Activated naive CD4-positive, alpha-beta T cell treated with anti-CD3 and anti-CD28 coated beads for 36 hours (primary cell): ENCODE results near the gene SYT9. TPM values are rescaled to one million over a fixed set of nuclear protein-coding genes. Genes with fewer than 3 reads are reported as not detected.

ENCODE experiments used
- CTCF ChIA-PET: fragments of 350-600 bp; sonication (Branson Sonifier 250); formaldehyde crosslinking; loops from one replicate; lab custom pipeline; 2021; ENCODE audit warnings: antibody characterized with exemption; lab: Charles Lee
- DNase-seq: peaks from one replicate; pipeline ENCODE4 v3.0.0-alpha.2; 2020
- H3K27ac Mint-ChIP-seq: one replicate; pipeline ENCODE4 v1.8.0; 2021; ENCODE audit warnings: mild to moderate bottlenecking, mixed read lengths
- H3K27me3 Mint-ChIP-seq: one replicate; pipeline ENCODE4 v1.8.0; 2021; ENCODE audit warnings: low read depth, mixed read lengths
- H3K36me3 Mint-ChIP-seq: one replicate; pipeline ENCODE4 v1.8.0; 2021; ENCODE audit warnings: low read depth, mixed read lengths
- H3K4me1 Mint-ChIP-seq: one replicate; pipeline ENCODE4 v1.8.0; 2021; ENCODE audit warnings: low read depth, mixed read lengths
- H3K4me3 Mint-ChIP-seq: one replicate; pipeline ENCODE4 v1.8.0; 2021; ENCODE audit warnings: mild to moderate bottlenecking, moderate library complexity, mixed read lengths
- H3K9me3 Mint-ChIP-seq: one replicate; pipeline ENCODE4 v1.8.0; 2021; ENCODE audit warnings: mixed read lengths
- intact Hi-C: fragments of 100-400 bp; cut with micrococcal nuclease; formaldehyde crosslinking; loops from one replicate; pipeline ENCODE4 v1.15.1; 2023
- total RNA-seq, 2 experiments: library from RNA; stranded (reverse); gene quantifications; one replicate each; pipeline ENCODE4 v1.2.3, GENCODE V29; 2021

SYT9 gene
- total RNA-seq, 2 experiments from 2014 or later, result not detected

GRCh38 chr11:7252683-7253213 is 1.0 kb downstream of the SYT9 start:
- H3K36me3 Mint-ChIP-seq, result no peaks in the 10 kb centered on the region
- intact Hi-C loops, result no loop called here
- no peaks in the 10 kb centered on the region for H3K4me1 Mint-ChIP-seq
- peaks cover 51% of the 10 kb centered on the region for H3K27me3 Mint-ChIP-seq
- CTCF ChIA-PET, result no interaction called here
- DNase-seq, result no peak
- no peaks in the 10 kb centered on the region for H3K9me3 Mint-ChIP-seq
- H3K27ac Mint-ChIP-seq, result no peak overlapping the region
- peak overlapping the region; percentile 38 for H3K4me3 Mint-ChIP-seq

GRCh38 chr11:7253800-7254199 is 2.1 kb downstream of the SYT9 start:
- intact Hi-C loops, result no loop called here
- DNase-seq, result no peak
- Mint-ChIP-seq H3K27ac (no peak overlapping the region), H3K36me3 (no peaks in the 10 kb centered on the region), H3K4me3 (no peak overlapping the region), H3K27me3 (peaks cover 47% of the 10 kb centered on the region), H3K4me1 (no peaks in the 10 kb centered on the region), H3K9me3 (no peaks in the 10 kb centered on the region)
- CTCF ChIA-PET, result no interaction called here

GRCh38 chr11:7254731-7255291 is 3.1 kb downstream of the SYT9 start:
- H3K4me1 Mint-ChIP-seq, result no peaks in the 10 kb centered on the region
- intact Hi-C loops, result no loop called here
- no peaks in the 10 kb centered on the region for H3K9me3 Mint-ChIP-seq
- no peaks in the 10 kb centered on the region for H3K36me3 Mint-ChIP-seq
- H3K27ac Mint-ChIP-seq, result no peak overlapping the region
- no peak for DNase-seq
- H3K4me3 Mint-ChIP-seq, result no peak overlapping the region
- CTCF ChIA-PET, result no interaction called here
- peaks cover 44% of the 10 kb centered on the region for H3K27me3 Mint-ChIP-seq

GRCh38 chr11:7256943-7257342 is 5.2 kb downstream of the SYT9 start:
- CTCF ChIA-PET, result no interaction called here
- Mint-ChIP-seq H3K27ac (no peak overlapping the region), H3K27me3 (peaks cover 33% of the 10 kb centered on the region), H3K4me1 (no peaks in the 10 kb centered on the region), H3K4me3 (no peak overlapping the region), H3K36me3 (no peaks in the 10 kb centered on the region), H3K9me3 (no peaks in the 10 kb centered on the region)
- intact Hi-C loops, result no loop called here
- no peak for DNase-seq

- H3K9me3 Mint-ChIP-seq, result no peaks in the 10 kb centered on the region
- H3K27me3 Mint-ChIP-seq, result peaks cover 30% of the 10 kb centered on the region
- intact Hi-C loops, result no loop called here
- no peaks in the 10 kb centered on the region for H3K4me1 Mint-ChIP-seq
- DNase-seq, result no peak
- no peak overlapping the region for H3K27ac Mint-ChIP-seq
- no peaks in the 10 kb centered on the region for H3K36me3 Mint-ChIP-seq
- H3K4me3 Mint-ChIP-seq, result no peak overlapping the region
- CTCF ChIA-PET, result no interaction called here
Measured at GRCh38 chr11:7257724-7258123, 6.0 kb downstream of the SYT9 start.

- intact Hi-C loops, result no loop called here
- H3K9me3 Mint-ChIP-seq, result no peaks in the 10 kb centered on the region
Measured at GRCh38 chr11:7261578-7261977, 9.9 kb downstream of the SYT9 start.

GRCh38 chr11:7262672-7263071 is 11.0 kb downstream of the SYT9 start:
- CTCF ChIA-PET, result no interaction called here
- H3K9me3 Mint-ChIP-seq, result no peaks in the 10 kb centered on the region
- DNase-seq, result no peak
- H3K36me3 Mint-ChIP-seq, result no peaks in the 10 kb centered on the region
- H3K27me3 Mint-ChIP-seq, result no peaks in the 10 kb centered on the region
- no peaks in the 10 kb centered on the region for H3K4me1 Mint-ChIP-seq
- no peak overlapping the region for H3K4me3 Mint-ChIP-seq
- intact Hi-C loops, result no loop called here
- H3K27ac Mint-ChIP-seq, result no peak overlapping the region

More at GRCh38 chr11:7261578-7261977, 9.9 kb downstream of the SYT9 start:
- CTCF ChIA-PET, result no interaction called here
- Mint-ChIP-seq H3K4me1 (no peaks in the 10 kb centered on the region), H3K36me3 (no peaks in the 10 kb centered on the region), H3K27ac (no peak overlapping the region), H3K27me3 (peaks cover 6% of the 10 kb centered on the region), H3K4me3 (no peak overlapping the region)
- DNase-seq, result no peak

GRCh38 chr11:7263842-7264241 is 12.1 kb downstream of the SYT9 start:
- no peaks in the 10 kb centered on the region for H3K27me3 Mint-ChIP-seq
- H3K4me1 Mint-ChIP-seq, result no peaks in the 10 kb centered on the region
- no peak overlapping the region for H3K27ac Mint-ChIP-seq
- CTCF ChIA-PET, result no interaction called here
- no peak overlapping the region for H3K4me3 Mint-ChIP-seq
- no peak for DNase-seq
- intact Hi-C loops, result no loop called here
- H3K9me3 Mint-ChIP-seq, result no peaks in the 10 kb centered on the region
- H3K36me3 Mint-ChIP-seq, result no peaks in the 10 kb centered on the region

- Mint-ChIP-seq H3K36me3 (no peaks in the 10 kb centered on the region), H3K27me3 (no peaks in the 10 kb centered on the region), H3K4me3 (no peak overlapping the region), H3K27ac (no peak overlapping the region), H3K4me1 (no peaks in the 10 kb centered on the region), H3K9me3 (no peaks in the 10 kb centered on the region)
- DNase-seq, result no peak
- CTCF ChIA-PET, result no interaction called here
- intact Hi-C loops, result no loop called here
Measured at GRCh38 chr11:7268758-7269157, 17.1 kb downstream of the SYT9 start.

- no peaks in the 10 kb centered on the region for H3K4me1 Mint-ChIP-seq
- no peak overlapping the region for H3K27ac Mint-ChIP-seq
- DNase-seq, result no peak
- no peaks in the 10 kb centered on the region for H3K27me3 Mint-ChIP-seq
- no peaks in the 10 kb centered on the region for H3K9me3 Mint-ChIP-seq
- intact Hi-C loops, result loop anchor here (10.0 kb wide), 1 partner anchor 456 kb away; no protein-coding TSS in a partner anchor
- no peaks in the 10 kb centered on the region for H3K36me3 Mint-ChIP-seq
- CTCF ChIA-PET, result no interaction called here
- H3K4me3 Mint-ChIP-seq, result no peak overlapping the region
Measured at GRCh38 chr11:7270233-7270865, 18.6 kb downstream of the SYT9 start.

GRCh38 chr11:7272373-7272772 is 20.7 kb downstream of the SYT9 start:
- Mint-ChIP-seq H3K4me1 (no peaks in the 10 kb centered on the region), H3K27ac (no peak overlapping the region), H3K36me3 (no peaks in the 10 kb centered on the region), H3K27me3 (peaks cover 3% of the 10 kb centered on the region), H3K4me3 (no peak overlapping the region), H3K9me3 (no peaks in the 10 kb centered on the region)
- CTCF ChIA-PET, result no interaction called here
- no peak for DNase-seq
- intact Hi-C loops, result loop anchor here (10.0 kb wide), 1 partner anchor 458 kb away; no protein-coding TSS in a partner anchor

- Mint-ChIP-seq H3K27me3 (peaks cover 3% of the 10 kb centered on the region), H3K4me3 (no peak overlapping the region), H3K9me3 (no peaks in the 10 kb centered on the region), H3K27ac (no peak overlapping the region), H3K36me3 (no peaks in the 10 kb centered on the region), H3K4me1 (no peaks in the 10 kb centered on the region)
- intact Hi-C loops, result loop anchor here (5.0 to 10.0 kb wide), 2 partner anchors 178 to 460 kb away; no protein-coding TSS in a partner anchor
- no peak for DNase-seq
- CTCF ChIA-PET, result no interaction called here
Measured at GRCh38 chr11:7275133-7275532, 23.4 kb downstream of the SYT9 start.
